ENCODE results near the gene PROSER3. TPM values are rescaled to one million over a fixed set of nuclear protein-coding genes. Genes with fewer than 3 reads are reported as not detected.

Gene PROSER3
- total and polyA plus RNA-seq, 2 of the 13 experiments (the other 11 are each of a cell fraction or from before 2014, with no cell fraction given), result 5.1 to 5.7 TPM

DNA sequence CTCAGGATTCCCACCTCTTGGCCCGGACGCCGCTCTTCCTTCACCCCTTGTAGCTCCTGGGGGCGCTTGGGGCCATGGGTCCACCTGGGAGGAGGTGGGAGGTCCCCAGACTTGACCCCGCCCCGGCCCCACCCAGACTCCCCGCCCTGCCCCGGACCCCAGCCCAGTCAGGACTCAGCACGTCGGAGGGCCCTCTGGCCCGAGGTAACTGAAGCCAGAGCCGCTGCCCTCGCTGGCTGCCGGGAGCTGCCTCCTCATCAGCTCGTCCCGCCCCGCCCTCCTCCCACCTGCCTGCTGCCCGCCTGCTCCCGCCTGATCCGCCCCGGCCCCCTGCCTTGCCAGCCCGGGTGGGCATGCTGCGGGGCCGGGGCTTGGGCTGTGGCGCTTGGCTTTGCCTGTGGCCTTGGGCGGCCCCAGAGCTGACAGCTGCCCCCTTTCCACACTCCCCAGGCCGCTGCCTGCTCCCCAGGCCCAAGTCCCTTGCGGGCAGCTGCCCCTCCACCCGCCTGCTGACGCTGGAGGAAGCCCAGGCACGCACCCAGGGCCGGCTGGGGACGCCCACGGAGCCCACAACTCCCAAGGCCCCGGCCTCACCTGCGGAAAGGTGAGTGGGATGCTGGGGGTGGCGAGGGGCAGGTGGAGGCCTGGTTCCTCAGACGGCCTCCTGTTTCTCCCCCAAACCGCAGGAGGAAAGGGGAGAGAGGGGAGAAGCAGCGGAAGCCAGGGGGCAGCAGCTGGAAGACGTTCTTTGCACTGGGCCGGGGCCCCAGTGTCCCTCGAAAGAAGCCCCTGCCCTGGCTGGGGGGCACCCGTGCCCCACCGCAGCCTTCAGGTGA, 26.7 kb downstream of the PROSER3 start:
- Histone ChIP-seq H2AFZ (ENCODE audit: low read length) (no peak overlapping the region), H3K4me3 (replicated peaks in 1 of 3; ENCODE audit: insufficient read depth in 1 of 3, low read depth in 2 of 3, low read length in 3 of 3) (no peak overlapping the region), H3K9ac (ENCODE audit: insufficient read depth, low read depth, low read length) (no peak overlapping the region), H3K4me1 (ENCODE audit: insufficient read depth, low read length) (peaks cover 28% of the 10 kb centered on the region), H3K79me2 (ENCODE audit: insufficient read depth, low read length) (no peaks in the 10 kb centered on the region), H3K27ac (ENCODE audit: extremely low read length, insufficient read depth, low read length) (no peak overlapping the region), H4K20me1 (ENCODE audit: insufficient read depth, low read length) (no peaks in the 10 kb centered on the region), H3K27me3 (ENCODE audit: control insufficient read depth in 1 of 2, insufficient read depth in 2 of 2, low read length in 2 of 2) (no peaks in the 10 kb centered on the region), H3K4me2 (ENCODE audit: low read depth, low read length) (no peak overlapping the region), H3K36me3 (replicated peaks in 1 of 2; ENCODE audit: control insufficient read depth in 1 of 2, insufficient read depth in 2 of 2, low read length in 2 of 2) (peaks cover 0 to 2% of the 10 kb centered on the region in 2 experiments; a peak in 2 of 5 replicates), H3K9me3 (ENCODE audit: low read length) (no peaks in the 10 kb centered on the region)
- no TSS peak for BruUV-seq (replicated peaks)
- POLR2A ChIA-PET, result no interaction called here
- no peak for FAIRE-seq
- in situ Hi-C loops (cut with HindIII; ENCODE audit: extremely low pct_ligation_motif_present, low pct_unique_long_range_greater_than_20kb) (no loop called here), intact Hi-C loops (cut with micrococcal nuclease; ENCODE audit: unreplicated experiment) (no loop called here)
- CTCF ChIA-PET (ENCODE audit: low intra/inter-chr PET ratio, low total read pairs), result no interaction called here
- DNase-seq (ENCODE audit: low spot score), result no peak
- WGBS (ENCODE audit: low lambda C conversion rate), result 92% methylated on average over 26 of the region's 45 CpGs
- TF ChIP-seq, protein P1, sequence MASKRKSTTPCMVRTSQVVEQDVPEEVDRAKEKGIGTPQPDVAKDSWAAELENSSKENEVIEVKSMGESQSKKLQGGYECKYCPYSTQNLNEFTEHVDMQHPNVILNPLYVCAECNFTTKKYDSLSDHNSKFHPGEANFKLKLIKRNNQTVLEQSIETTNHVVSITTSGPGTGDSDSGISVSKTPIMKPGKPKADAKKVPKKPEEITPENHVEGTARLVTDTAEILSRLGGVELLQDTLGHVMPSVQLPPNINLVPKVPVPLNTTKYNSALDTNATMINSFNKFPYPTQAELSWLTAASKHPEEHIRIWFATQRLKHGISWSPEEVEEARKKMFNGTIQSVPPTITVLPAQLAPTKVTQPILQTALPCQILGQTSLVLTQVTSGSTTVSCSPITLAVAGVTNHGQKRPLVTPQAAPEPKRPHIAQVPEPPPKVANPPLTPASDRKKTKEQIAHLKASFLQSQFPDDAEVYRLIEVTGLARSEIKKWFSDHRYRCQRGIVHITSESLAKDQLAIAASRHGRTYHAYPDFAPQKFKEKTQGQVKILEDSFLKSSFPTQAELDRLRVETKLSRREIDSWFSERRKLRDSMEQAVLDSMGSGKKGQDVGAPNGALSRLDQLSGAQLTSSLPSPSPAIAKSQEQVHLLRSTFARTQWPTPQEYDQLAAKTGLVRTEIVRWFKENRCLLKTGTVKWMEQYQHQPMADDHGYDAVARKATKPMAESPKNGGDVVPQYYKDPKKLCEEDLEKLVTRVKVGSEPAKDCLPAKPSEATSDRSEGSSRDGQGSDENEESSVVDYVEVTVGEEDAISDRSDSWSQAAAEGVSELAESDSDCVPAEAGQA (IDR thresholded peaks at IDR 0.05; ENCODE audit: low read depth), result no peak
- TF ChIP-seq, protein P1 (CRISPR knock-in tag; IDR thresholded peaks at IDR 0.05; ENCODE audit: borderline replicate concordance), result no peak
- TF ChIP-seq ZNF749 (CRISPR knock-in tag; IDR thresholded peaks at IDR 0.05; ENCODE audit: borderline replicate concordance) (no peak), ZNF24 (IDR thresholded peaks at IDR 0.05) (no peak), SP1 (IDR thresholded peaks at IDR 0.05) (no peak), SP1 (CRISPR knock-in tag; IDR thresholded peaks at IDR 0.05) (no peak), ZNF431 (CRISPR knock-in tag; IDR thresholded peaks at IDR 0.05; ENCODE audit: borderline replicate concordance, low read depth) (no peak)
- ATAC-seq, result no peak

Data from HepG2 (cell line).